GM12891 (cell line): ENCODE measurements around the gene ADCY3.

Experiments
- POLR2A ChIP-seq: IDR thresholded peaks from 2 replicates; pipeline ENCODE4 v1.6.1; 2011; ENCODE audit warnings: low read depth, low read length, control low read depth
- POLR2AphosphoS5 ChIP-seq: IDR thresholded peaks from 2 replicates; pipeline ENCODE4 v1.6.1; 2011; ENCODE audit warnings: low read depth, low read length, control low read depth
- TAF1 ChIP-seq: IDR thresholded peaks from 2 replicates; pipeline ENCODE4 v1.6.1; 2011; ENCODE audit warnings: low read depth, low read length, control low read depth

- TF ChIP-seq POLR2A (peak; percentile 84), POLR2AphosphoS5 (peak; percentile 60), TAF1 (no peak)
These were observed 33.2 kb downstream of the ADCY3 start for GRCh38 chr2:24886691-24887304.
